Sigmoid colon (tissue), 7 donors: ENCODE results near the gene PAX2. TPM values are rescaled to one million over a fixed set of nuclear protein-coding genes. Genes with fewer than 3 reads are reported as not detected.

ENCODE experiments used
- DNase-seq: peaks from one replicate; pipeline ENCODE4 v3.0.0-alpha.2; 2019
- H3K27ac ChIP-seq, 4 donors: fragments of 200-600 bp; sonication (generic); one replicate each; pipeline ENCODE4 v1.5.1; 2016 to 2019; ENCODE audit warnings: mild to moderate bottlenecking in 1 of 4
- H3K27me3 ChIP-seq, 3 donors: fragments of 200-600 bp; sonication (generic); one replicate each; pipeline ENCODE4 v1.5.1; 2019; ENCODE audit warnings: mild to moderate bottlenecking in 1 of 3
- H3K36me3 ChIP-seq, 4 donors: fragments of 200-600 bp; sonication (generic); one replicate each; pipeline ENCODE4 v1.5.1; 2016 to 2019
- H3K4me1 ChIP-seq, 4 donors: fragments of 200-600 bp; sonication (generic); one replicate each; pipeline ENCODE4 v1.5.1; 2017 to 2019
- H3K4me3 ChIP-seq, 4 donors: fragments of 200-600 bp; sonication (generic); one replicate each; pipeline ENCODE4 v1.5.1; 2017 to 2019; ENCODE audit warnings: mild to moderate bottlenecking in 2 of 4, moderate library complexity in 1 of 4
- H3K9me3 ChIP-seq, 4 donors: fragments of 200-600 bp in 3 of 4; sonication (generic) in 3 of 4; one replicate each; pipeline versions ENCODE4 v1.5.1 to v1.6.1; 2013 to 2019
- CTCF ChIP-seq, 4 experiments: fragments of 450-650 bp in 3 of 4; fragments of 200-600 bp in 1 of 4; IDR thresholded peaks; one replicate each; pipeline ENCODE4 v1.5.1; 2016 to 2019; ENCODE audit warnings: antibody characterized with exemption in 4 of 4, mild to moderate bottlenecking in 3 of 4, moderate library complexity in 2 of 4
- EP300 ChIP-seq, 4 donors: sonication (generic); formaldehyde crosslinking; IDR thresholded peaks; one replicate each; pipeline ENCODE4 v1.6.1; 2017; ENCODE audit warnings: antibody characterized with exemption in 4 of 4
- POLR2A ChIP-seq, 2 donors: fragments of 450-650 bp; IDR thresholded peaks; one replicate each; pipeline ENCODE4 v1.6.1; 2016; ENCODE audit warnings: antibody characterized with exemption in 2 of 2, mild to moderate bottlenecking in 2 of 2, moderate library complexity in 2 of 2
- POLR2AphosphoS5 ChIP-seq, 4 donors: sonication (generic); formaldehyde crosslinking; IDR thresholded peaks; one replicate each; pipeline ENCODE4 v1.6.1; 2017; ENCODE audit warnings: antibody characterized with exemption in 4 of 4
- WGBS, 2 donors: extraction: QIAGEN DNeasy Blood & Tissue Kit; methylation state at CpG; one replicate each; pipeline ENCODE4 v1.1.7; 2013; 5-methylcytosine and 5-hydroxymethylcytosine counted together
- intact Hi-C: fragments of 100-400 bp; cut with DNase I; formaldehyde crosslinking; loops from one replicate; pipeline ENCODE4 v1.15.1; 2023
- polyA plus RNA-seq, 3 donors: library from polyadenylated mRNA; stranded (reverse); fragments of 200-250 nt; gene quantifications; one replicate each; pipeline ENCODE4 v1.2.3, GENCODE V29; 2013
- total RNA-seq, 4 donors: library from RNA; depleted of rRNA; stranded (reverse); fragments of >200 nt; gene quantifications; one replicate each; pipeline ENCODE4 v1.1.0, GENCODE V29; 2016
- donor health status: healthy with polysubstance abuse.
- donor health status: Bipolar disorder and iron deficiency.
- donor health status: healthy.

The PAX2 gene
- total and polyA plus RNA-seq, 7 donors: not detected

GRCh38 chr10:100724531-100725027 is 20.8 kb upstream of the PAX2 start:
- peak; percentile 36 for DNase-seq
- Histone ChIP-seq H3K36me3 (no peaks in the 10 kb centered on the region), H3K4me3 (peak overlapping the region in 1 of 4 donors; percentile 12), H3K27me3 (peaks cover 29 to 97% (median 86%) of the 10 kb centered on the region in 3 donors), H3K27ac (no peak overlapping the region), H3K9me3 (no peaks in the 10 kb centered on the region), H3K4me1 (peaks cover 0 to 16% (median 7%) of the 10 kb centered on the region in 4 donors)
- intact Hi-C loops: no loop called here
- 7 to 13% methylated on average over 33 of the region's 33 CpGs for WGBS, 2 donors
- no peak for TF ChIP-seq POLR2AphosphoS5 (IDR thresholded peaks at IDR 0.05)
- no peak for TF ChIP-seq POLR2A (IDR thresholded peaks at IDR 0.05)
- TF ChIP-seq CTCF (IDR thresholded peaks at IDR 0.05): no peak
- no peak for TF ChIP-seq EP300 (IDR thresholded peaks at IDR 0.05)

- Histone ChIP-seq H3K4me3 (no peak overlapping the region), H3K27ac (no peak overlapping the region), H3K9me3 (no peaks in the 10 kb centered on the region), H3K27me3 (peaks cover 33 to 97% (median 89%) of the 10 kb centered on the region in 3 donors), H3K36me3 (no peaks in the 10 kb centered on the region), H3K4me1 (peaks cover 0 to 21% (median 12%) of the 10 kb centered on the region in 4 donors)
- peak; percentile 24 for DNase-seq
- TF ChIP-seq POLR2A (IDR thresholded peaks at IDR 0.05): no peak
- no peak for TF ChIP-seq CTCF (IDR thresholded peaks at IDR 0.05)
- no peak for TF ChIP-seq POLR2AphosphoS5 (IDR thresholded peaks at IDR 0.05)
- TF ChIP-seq EP300 (IDR thresholded peaks at IDR 0.05): no peak
- intact Hi-C loops: no loop called here
- 55 to 72% methylated on average over 5 of the region's 5 CpGs for WGBS, 2 donors
Observed at GRCh38 chr10:100725071-100725471, 20.3 kb upstream of the PAX2 start.

- 90 to 91% methylated on average over 2 of the region's 2 CpGs for WGBS, 2 donors
- intact Hi-C loops: no loop called here
- Histone ChIP-seq H3K27ac (no peak overlapping the region), H3K36me3 (no peaks in the 10 kb centered on the region), H3K4me3 (no peak overlapping the region), H3K4me1 (peaks cover 0 to 30% (median 21%) of the 10 kb centered on the region in 4 donors), H3K27me3 (peaks cover 41 to 98% (median 92%) of the 10 kb centered on the region in 3 donors), H3K9me3 (no peaks in the 10 kb centered on the region)
- TF ChIP-seq CTCF (IDR thresholded peaks at IDR 0.05): no peak
- TF ChIP-seq POLR2A (IDR thresholded peaks at IDR 0.05): no peak
- no peak for TF ChIP-seq POLR2AphosphoS5 (IDR thresholded peaks at IDR 0.05)
- no peak for TF ChIP-seq EP300 (IDR thresholded peaks at IDR 0.05)
- DNase-seq: peak; percentile 52
Observed at GRCh38 chr10:100725869-100726426, 19.4 kb upstream of the PAX2 start.

- Histone ChIP-seq H3K4me1 (peaks cover 0 to 36% (median 26%) of the 10 kb centered on the region in 4 donors), H3K27me3 (peaks cover 44 to 98% (median 89%) of the 10 kb centered on the region in 3 donors), H3K9me3 (no peaks in the 10 kb centered on the region), H3K27ac (no peak overlapping the region), H3K4me3 (no peak overlapping the region), H3K36me3 (no peaks in the 10 kb centered on the region)
- intact Hi-C loops: no loop called here
- TF ChIP-seq EP300 (IDR thresholded peaks at IDR 0.05) (no peak), POLR2A (IDR thresholded peaks at IDR 0.05) (no peak)
- no peak for DNase-seq
Observed at GRCh38 chr10:100727808-100728207, 17.6 kb upstream of the PAX2 start.

- H3K27ac ChIP-seq: no peak overlapping the region
Observed at GRCh38 chr10:100728928-100729861, 16.2 kb upstream of the PAX2 start.

More at GRCh38 chr10:100728928-100729861, 16.2 kb upstream of the PAX2 start:
- no peaks in the 10 kb centered on the region for H3K9me3 ChIP-seq
- peak overlapping the region in 2 of 4 donors; percentile 23 to 27 for H3K4me3 ChIP-seq
- peaks cover 0 to 31% (median 26%) of the 10 kb centered on the region in 4 donors for H3K4me1 ChIP-seq
- no peak for TF ChIP-seq POLR2A (IDR thresholded peaks at IDR 0.05)
- TF ChIP-seq POLR2AphosphoS5 (IDR thresholded peaks at IDR 0.05): no peak
- TF ChIP-seq EP300 (IDR thresholded peaks at IDR 0.05): no peak
- no peak for TF ChIP-seq CTCF (IDR thresholded peaks at IDR 0.05)
- no peaks in the 10 kb centered on the region for H3K36me3 ChIP-seq
- 2% methylated on average over 44 of the region's 44 CpGs for WGBS, 2 donors
- peaks cover 43 to 98% (median 89%) of the 10 kb centered on the region in 3 donors for H3K27me3 ChIP-seq
- intact Hi-C loops: no loop called here
- DNase-seq: no peak
